ENCODE data around the gene DGKB. TPM values are rescaled to one million over a fixed set of nuclear protein-coding genes. Genes with fewer than 3 reads are reported as not detected.
A peak's percentile ranks its signal among the peaks of the same experiment; 100 is the strongest.

The DGKB gene
- total RNA-seq, 5 donors from 2014 or later (not counting 1 experiment from before 2014, with no cell fraction given): not detected

- Mint-ChIP-seq H3K27me3 (no peaks in the 10 kb centered on the region), H3K27ac (no peak overlapping the region), H3K4me3 (no peak overlapping the region), H3K4me1 (no peaks in the 10 kb centered on the region), H3K9me3 (peaks cover 0 to 2% (median 0%) of the 10 kb centered on the region in 3 donors), H3K36me3 (no peaks in the 10 kb centered on the region)
- Histone ChIP-seq H3K4me1 (ENCODE audit: control insufficient read depth in 1 of 2, extremely low read depth in 1 of 2, insufficient read depth in 2 of 2, low read length in 2 of 2) (no peaks in the 10 kb centered on the region), H3K36me3 (ENCODE audit: control insufficient read depth in 2 of 2, extremely low read depth in 1 of 2, insufficient read depth in 1 of 2, low read length in 1 of 2) (no peaks in the 10 kb centered on the region), H3K27me3 (replicated peaks in 1 of 2; ENCODE audit: control insufficient read depth in 2 of 2, extremely low read depth in 1 of 2, insufficient read depth in 2 of 2, low read length in 1 of 2) (no peaks in the 10 kb centered on the region), H3K4me3 (ENCODE audit: control insufficient read depth in 1 of 2, extremely low read depth in 1 of 2, low read length in 1 of 2) (no peak overlapping the region), H3K27ac (ENCODE audit: low read length) (no peak overlapping the region), H3K9me3 (no peaks in the 10 kb centered on the region)
- no CpG with 5 or more reads among the region's 1 CpG for WGBS (ENCODE audit: insufficient coverage)
- CTCF ChIA-PET: no interaction called here
- ATAC-seq (replicated peaks in 1 of 4) (no peak), DNase-seq (no peak)
- POLR2A ChIA-PET: no interaction called here
Measured at GRCh38 chr7:14751461-14751860, 151.1 kb downstream of the DGKB start.

GRCh38 chr7:14748461-14748860 is 154.1 kb downstream of the DGKB start:
- DNase-seq: no peak
- Histone ChIP-seq H3K9me3 (no peaks in the 10 kb centered on the region), H3K36me3 (ENCODE audit: control insufficient read depth in 2 of 2, extremely low read depth in 1 of 2, insufficient read depth in 1 of 2, low read length in 1 of 2) (no peaks in the 10 kb centered on the region), H3K27me3 (replicated peaks in 1 of 2; ENCODE audit: control insufficient read depth in 2 of 2, extremely low read depth in 1 of 2, insufficient read depth in 2 of 2, low read length in 1 of 2) (no peaks in the 10 kb centered on the region), H3K4me1 (ENCODE audit: control insufficient read depth in 1 of 2, extremely low read depth in 1 of 2, insufficient read depth in 2 of 2, low read length in 2 of 2) (no peaks in the 10 kb centered on the region), H3K27ac (ENCODE audit: low read length) (no peak overlapping the region), H3K4me3 (ENCODE audit: control insufficient read depth in 1 of 2, extremely low read depth in 1 of 2, low read length in 1 of 2) (no peak overlapping the region)
- H3K27ac Mint-ChIP-seq: no peak overlapping the region
- no peaks in the 10 kb centered on the region for H3K27me3 Mint-ChIP-seq
- H3K36me3 Mint-ChIP-seq: no peaks in the 10 kb centered on the region
- ChIA-PET POLR2A (no interaction called here), CTCF (no interaction called here)
- no peaks in the 10 kb centered on the region for H3K4me1 Mint-ChIP-seq
- H3K9me3 Mint-ChIP-seq: peaks cover 0 to 8% (median 6%) of the 10 kb centered on the region in 3 donors
- H3K4me3 Mint-ChIP-seq: no peak overlapping the region
- ATAC-seq (replicated peaks in 1 of 4): no peak

GRCh38 chr7:14747701-14748100 is 154.8 kb downstream of the DGKB start:
- Mint-ChIP-seq H3K27ac (no peak overlapping the region), H3K36me3 (no peaks in the 10 kb centered on the region), H3K4me1 (no peaks in the 10 kb centered on the region), H3K9me3 (peaks cover 0 to 10% (median 8%) of the 10 kb centered on the region in 3 donors), H3K4me3 (no peak overlapping the region), H3K27me3 (no peaks in the 10 kb centered on the region)
- no peak for ATAC-seq (replicated peaks in 1 of 4)
- WGBS (ENCODE audit: insufficient coverage): no CpG with 5 or more reads among the region's 4 CpGs
- no peaks in the 10 kb centered on the region for H3K36me3 ChIP-seq (ENCODE audit: control insufficient read depth in 2 of 2, extremely low read depth in 1 of 2, insufficient read depth in 1 of 2, low read length in 1 of 2)
- no peak for DNase-seq
- H3K4me3 ChIP-seq (ENCODE audit: control insufficient read depth in 1 of 2, extremely low read depth in 1 of 2, low read length in 1 of 2): no peak overlapping the region
- H3K4me1 ChIP-seq (ENCODE audit: control insufficient read depth in 1 of 2, extremely low read depth in 1 of 2, insufficient read depth in 2 of 2, low read length in 2 of 2): no peaks in the 10 kb centered on the region
- POLR2A ChIA-PET: no interaction called here
- CTCF ChIA-PET: no interaction called here
- no peaks in the 10 kb centered on the region for H3K9me3 ChIP-seq
- H3K27me3 ChIP-seq (replicated peaks in 1 of 2; ENCODE audit: control insufficient read depth in 2 of 2, extremely low read depth in 1 of 2, insufficient read depth in 2 of 2, low read length in 1 of 2): no peaks in the 10 kb centered on the region
- H3K27ac ChIP-seq (ENCODE audit: low read length): no peak overlapping the region

GRCh38 chr7:14745076-14745475 is 157.5 kb downstream of the DGKB start:
- no peak overlapping the region for H3K27ac Mint-ChIP-seq
- WGBS (ENCODE audit: insufficient coverage): no CpG with 5 or more reads among the region's 4 CpGs
- H3K4me3 ChIP-seq (ENCODE audit: control insufficient read depth in 1 of 2, extremely low read depth in 1 of 2, low read length in 1 of 2): no peak overlapping the region
- no peaks in the 10 kb centered on the region for H3K4me1 ChIP-seq (ENCODE audit: control insufficient read depth in 1 of 2, extremely low read depth in 1 of 2, insufficient read depth in 2 of 2, low read length in 2 of 2)
- H3K36me3 Mint-ChIP-seq: no peaks in the 10 kb centered on the region
- POLR2A ChIA-PET: no interaction called here
- H3K27me3 Mint-ChIP-seq: no peaks in the 10 kb centered on the region
- H3K36me3 ChIP-seq (ENCODE audit: control insufficient read depth in 2 of 2, extremely low read depth in 1 of 2, insufficient read depth in 1 of 2, low read length in 1 of 2): no peaks in the 10 kb centered on the region
- H3K27me3 ChIP-seq (replicated peaks in 1 of 2; ENCODE audit: control insufficient read depth in 2 of 2, extremely low read depth in 1 of 2, insufficient read depth in 2 of 2, low read length in 1 of 2): no peaks in the 10 kb centered on the region
- CTCF ChIA-PET: no interaction called here
- H3K4me3 Mint-ChIP-seq: no peak overlapping the region
- H3K4me1 Mint-ChIP-seq: no peaks in the 10 kb centered on the region
- DNase-seq (no peak), ATAC-seq (replicated peaks in 1 of 4) (no peak)
- H3K27ac ChIP-seq (ENCODE audit: low read length): no peak overlapping the region
- H3K9me3 Mint-ChIP-seq: peaks cover 0 to 15% (median 10%) of the 10 kb centered on the region in 3 donors
- H3K9me3 ChIP-seq: no peaks in the 10 kb centered on the region

GRCh38 chr7:14740606-14741005 is 161.9 kb downstream of the DGKB start:
- Mint-ChIP-seq H3K4me1 (peaks cover 0 to 4% (median 0%) of the 10 kb centered on the region in 3 donors), H3K9me3 (peaks cover 7 to 19% (median 10%) of the 10 kb centered on the region in 3 donors), H3K4me3 (no peak overlapping the region), H3K27ac (no peak overlapping the region), H3K27me3 (no peaks in the 10 kb centered on the region), H3K36me3 (no peaks in the 10 kb centered on the region)
- Histone ChIP-seq H3K9me3 (no peaks in the 10 kb centered on the region), H3K36me3 (ENCODE audit: control insufficient read depth in 2 of 2, extremely low read depth in 1 of 2, insufficient read depth in 1 of 2, low read length in 1 of 2) (no peaks in the 10 kb centered on the region), H3K27ac (ENCODE audit: low read length) (no peak overlapping the region), H3K27me3 (replicated peaks in 1 of 2; ENCODE audit: control insufficient read depth in 2 of 2, extremely low read depth in 1 of 2, insufficient read depth in 2 of 2, low read length in 1 of 2) (no peaks in the 10 kb centered on the region), H3K4me1 (ENCODE audit: control insufficient read depth in 1 of 2, extremely low read depth in 1 of 2, insufficient read depth in 2 of 2, low read length in 2 of 2) (no peaks in the 10 kb centered on the region), H3K4me3 (ENCODE audit: control insufficient read depth in 1 of 2, extremely low read depth in 1 of 2, low read length in 1 of 2) (no peak overlapping the region)
- CTCF ChIA-PET: interaction anchor here in 1 of 2 donors (0.6 kb wide), 1 partner anchor 51 kb away, joined by 5 read pairs; no protein-coding TSS in a partner anchor
- WGBS (ENCODE audit: insufficient coverage): no CpG with 5 or more reads among the region's 4 CpGs
- DNase-seq (no peak), ATAC-seq (replicated peaks in 1 of 4) (no peak)
- POLR2A ChIA-PET: no interaction called here

GRCh38 chr7:14739841-14740185 is 162.7 kb downstream of the DGKB start:
- H3K4me1 Mint-ChIP-seq: peaks cover 0 to 4% (median 0%) of the 10 kb centered on the region in 3 donors
- Histone ChIP-seq H3K36me3 (ENCODE audit: control insufficient read depth in 2 of 2, extremely low read depth in 1 of 2, insufficient read depth in 1 of 2, low read length in 1 of 2) (no peaks in the 10 kb centered on the region), H3K9me3 (no peaks in the 10 kb centered on the region), H3K4me3 (ENCODE audit: control insufficient read depth in 1 of 2, extremely low read depth in 1 of 2, low read length in 1 of 2) (no peak overlapping the region), H3K27ac (ENCODE audit: low read length) (no peak overlapping the region), H3K4me1 (ENCODE audit: control insufficient read depth in 1 of 2, extremely low read depth in 1 of 2, insufficient read depth in 2 of 2, low read length in 2 of 2) (no peaks in the 10 kb centered on the region), H3K27me3 (replicated peaks in 1 of 2; ENCODE audit: control insufficient read depth in 2 of 2, extremely low read depth in 1 of 2, insufficient read depth in 2 of 2, low read length in 1 of 2) (no peaks in the 10 kb centered on the region)
- ChIA-PET POLR2A (no interaction called here), CTCF (no interaction called here)
- no peak overlapping the region for H3K27ac Mint-ChIP-seq
- ATAC-seq (replicated peaks in 1 of 4): no peak
- no peaks in the 10 kb centered on the region for H3K27me3 Mint-ChIP-seq
- no peaks in the 10 kb centered on the region for H3K36me3 Mint-ChIP-seq
- 87% methylated on average over 12 of the region's 12 CpGs for WGBS (ENCODE audit: insufficient coverage)
- peaks cover 7 to 19% (median 10%) of the 10 kb centered on the region in 3 donors for H3K9me3 Mint-ChIP-seq
- H3K4me3 Mint-ChIP-seq: no peak overlapping the region
- no peak for DNase-seq

- Histone ChIP-seq H3K4me3 (ENCODE audit: control insufficient read depth in 1 of 2, extremely low read depth in 1 of 2, low read length in 1 of 2) (no peak overlapping the region), H3K4me1 (ENCODE audit: control insufficient read depth in 1 of 2, extremely low read depth in 1 of 2, insufficient read depth in 2 of 2, low read length in 2 of 2) (no peaks in the 10 kb centered on the region), H3K27me3 (replicated peaks in 1 of 2; ENCODE audit: control insufficient read depth in 2 of 2, extremely low read depth in 1 of 2, insufficient read depth in 2 of 2, low read length in 1 of 2) (no peaks in the 10 kb centered on the region), H3K27ac (ENCODE audit: low read length) (no peak overlapping the region), H3K36me3 (ENCODE audit: control insufficient read depth in 2 of 2, extremely low read depth in 1 of 2, insufficient read depth in 1 of 2, low read length in 1 of 2) (no peaks in the 10 kb centered on the region), H3K9me3 (no peaks in the 10 kb centered on the region)
- peak overlapping the region in 1 of 3 donors; percentile 29 for H3K4me3 Mint-ChIP-seq
- ATAC-seq (replicated peaks in 1 of 4): no peak
- peaks cover 0 to 4% (median 0%) of the 10 kb centered on the region in 3 donors for H3K4me1 Mint-ChIP-seq
- WGBS (ENCODE audit: insufficient coverage): 100% methylated on average over 2 of the region's 9 CpGs
- ChIA-PET POLR2A (no interaction called here), CTCF (interaction anchor here in 1 of 2 donors (0.9 kb wide), 1 partner anchor 20 kb away, joined by 3 read pairs; no protein-coding TSS in a partner anchor)
- peaks cover 7 to 18% (median 10%) of the 10 kb centered on the region in 3 donors for H3K9me3 Mint-ChIP-seq
- no peaks in the 10 kb centered on the region for H3K36me3 Mint-ChIP-seq
- H3K27me3 Mint-ChIP-seq: no peaks in the 10 kb centered on the region
- H3K27ac Mint-ChIP-seq: no peak overlapping the region
- DNase-seq: no peak
Measured at GRCh38 chr7:14739168-14739840, 163.2 kb downstream of the DGKB start.
